Medulla oblongata (tissue), 1 donor: ENCODE data around the gene UNKL.
"Not testable (repeated sequence)": the region's sequence is repeated elsewhere in the genome, so short reads cannot be mapped to it uniquely, and the experiment has no call there.

Experiments used
- DNase-seq: peaks from one replicate; pipeline ENCODE4 v3.0.0-alpha.2; 2015; ENCODE audit errors: extremely low spot score

The UNKL gene

DNA sequence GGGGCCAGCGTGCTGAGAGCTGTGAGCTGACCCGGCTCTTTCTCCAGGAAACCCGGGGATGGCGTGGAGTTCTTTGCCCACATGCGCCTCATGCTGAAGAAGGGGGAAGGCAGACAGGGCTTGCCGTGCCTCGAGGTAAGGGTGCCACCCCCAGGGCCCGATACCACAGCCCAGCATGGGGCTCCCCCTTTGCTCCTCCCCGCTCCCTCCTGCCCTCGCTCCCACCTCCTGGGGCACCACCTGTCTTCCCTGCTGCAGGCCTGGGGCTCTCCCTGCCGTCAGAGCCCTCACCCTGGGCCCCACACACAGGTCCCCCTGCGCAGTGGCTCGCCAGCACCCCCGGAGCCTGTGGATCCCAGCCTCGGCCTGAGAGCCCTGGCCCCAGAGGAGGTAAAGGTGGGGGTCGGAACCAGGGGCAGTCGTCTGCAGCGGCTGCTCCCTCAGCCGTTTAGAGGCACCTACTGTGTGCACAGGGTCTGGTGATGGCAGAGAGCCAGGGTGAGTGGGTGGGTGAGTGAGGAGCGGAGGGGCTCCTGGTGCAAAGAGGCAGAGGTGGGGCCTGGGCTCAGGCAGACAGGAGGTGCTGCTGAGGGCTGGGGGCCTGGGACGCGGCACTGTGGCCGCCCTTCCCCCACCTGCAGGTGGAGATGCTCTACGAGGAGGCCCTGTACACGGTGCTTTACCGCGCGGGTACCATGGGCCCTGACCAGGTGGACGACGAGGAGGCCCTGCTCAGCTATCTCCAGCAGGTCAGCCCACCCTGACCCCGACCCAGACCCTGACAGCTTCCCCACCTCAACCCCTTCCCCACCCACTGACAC is 75.4 kb downstream of the UNKL start:
- no peak for DNase-seq

DNA sequence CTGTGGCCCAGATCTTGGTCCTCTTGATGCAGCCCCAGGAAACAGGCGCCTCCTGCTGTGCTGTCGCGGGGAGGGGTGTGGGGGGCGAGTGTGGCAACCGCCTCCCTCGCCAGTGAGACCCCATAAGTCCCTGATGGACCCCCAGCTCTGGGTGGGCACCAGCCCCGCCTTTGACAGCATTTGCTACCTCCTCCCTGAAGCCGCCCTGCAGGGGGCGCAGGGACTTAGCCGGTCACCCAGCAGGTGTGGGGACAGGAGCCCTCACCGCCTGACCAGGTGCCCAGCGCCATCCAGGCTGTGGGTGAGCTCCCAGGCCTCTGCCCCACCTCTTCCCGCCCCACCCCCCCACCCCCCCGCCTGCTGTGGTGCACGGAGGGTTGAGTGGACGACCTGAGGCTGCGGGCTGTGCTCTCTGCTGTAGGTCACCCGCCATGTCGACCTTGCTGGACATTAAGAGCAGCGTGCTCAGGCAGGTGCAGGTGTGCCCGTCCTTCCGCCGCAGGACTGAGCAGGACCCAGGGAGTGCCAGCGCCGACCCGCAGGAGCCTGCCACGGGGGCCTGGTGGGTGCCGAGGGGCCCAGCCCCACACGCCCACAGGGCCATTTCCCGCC is 76.3 kb downstream of the UNKL start:
- DNase-seq = no peak

DNA sequence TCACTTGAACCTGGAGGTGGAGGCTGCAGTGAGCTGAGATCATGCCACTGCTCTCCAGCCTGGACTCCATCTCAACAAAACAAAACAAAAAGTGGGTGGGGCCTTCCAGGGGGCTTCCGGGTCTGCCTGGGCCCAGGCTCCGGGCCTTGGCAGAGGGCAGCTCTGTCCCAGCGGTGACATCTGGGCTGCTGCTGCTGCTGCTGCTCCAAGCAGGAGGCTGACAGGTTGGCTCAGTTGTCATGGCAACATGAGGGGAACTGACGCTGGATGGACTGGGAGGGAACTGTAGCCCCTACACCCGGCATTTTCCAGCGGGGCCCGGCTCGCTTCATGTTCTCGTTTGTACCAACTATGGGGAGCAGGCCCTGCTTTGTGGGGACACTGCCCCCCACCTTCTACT is 77.0 kb downstream of the UNKL start:
- DNase-seq = no peak

DNA sequence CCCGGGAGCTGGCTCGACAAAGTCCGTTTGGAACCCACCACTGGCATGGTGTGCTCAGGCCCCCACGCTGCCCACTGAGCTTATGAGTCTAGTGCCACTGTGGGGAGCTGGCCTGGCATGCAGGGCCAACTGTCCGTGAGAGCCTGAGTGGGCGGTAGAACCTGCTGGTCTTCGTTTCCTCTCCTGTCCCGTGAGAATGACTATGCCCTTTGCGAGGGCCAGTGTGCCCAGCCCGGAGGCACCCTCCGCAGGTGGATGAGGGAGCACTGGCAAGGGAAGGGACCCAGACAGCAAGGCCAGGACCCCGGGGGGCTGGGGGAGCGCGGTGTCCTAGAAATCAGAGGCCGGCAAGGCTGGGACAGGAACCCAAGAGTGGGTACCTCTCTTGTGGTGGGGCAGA is 77.9 kb downstream of the UNKL start:
- no peak for DNase-seq

DNA sequence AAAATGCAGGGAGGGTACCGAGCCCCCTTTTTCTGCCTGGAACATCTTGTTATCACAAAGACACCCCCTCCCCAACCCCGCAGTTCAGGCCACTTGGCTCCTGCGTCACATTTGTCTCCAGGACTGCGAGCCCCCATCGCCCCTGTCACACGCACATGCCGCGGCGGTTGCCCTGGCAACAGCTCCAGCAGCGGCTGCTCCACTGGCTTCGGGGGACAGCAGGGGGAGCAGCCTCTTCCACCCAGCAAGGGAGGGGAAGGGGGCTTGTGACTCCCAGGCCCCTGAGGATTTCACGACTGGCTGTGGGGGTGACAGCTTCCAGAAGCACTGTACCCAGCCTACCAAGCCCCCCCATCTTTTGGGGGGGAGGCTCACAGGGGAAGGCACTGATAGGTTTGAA is 78.5 kb downstream of the UNKL start:
- DNase-seq = no peak

DNA sequence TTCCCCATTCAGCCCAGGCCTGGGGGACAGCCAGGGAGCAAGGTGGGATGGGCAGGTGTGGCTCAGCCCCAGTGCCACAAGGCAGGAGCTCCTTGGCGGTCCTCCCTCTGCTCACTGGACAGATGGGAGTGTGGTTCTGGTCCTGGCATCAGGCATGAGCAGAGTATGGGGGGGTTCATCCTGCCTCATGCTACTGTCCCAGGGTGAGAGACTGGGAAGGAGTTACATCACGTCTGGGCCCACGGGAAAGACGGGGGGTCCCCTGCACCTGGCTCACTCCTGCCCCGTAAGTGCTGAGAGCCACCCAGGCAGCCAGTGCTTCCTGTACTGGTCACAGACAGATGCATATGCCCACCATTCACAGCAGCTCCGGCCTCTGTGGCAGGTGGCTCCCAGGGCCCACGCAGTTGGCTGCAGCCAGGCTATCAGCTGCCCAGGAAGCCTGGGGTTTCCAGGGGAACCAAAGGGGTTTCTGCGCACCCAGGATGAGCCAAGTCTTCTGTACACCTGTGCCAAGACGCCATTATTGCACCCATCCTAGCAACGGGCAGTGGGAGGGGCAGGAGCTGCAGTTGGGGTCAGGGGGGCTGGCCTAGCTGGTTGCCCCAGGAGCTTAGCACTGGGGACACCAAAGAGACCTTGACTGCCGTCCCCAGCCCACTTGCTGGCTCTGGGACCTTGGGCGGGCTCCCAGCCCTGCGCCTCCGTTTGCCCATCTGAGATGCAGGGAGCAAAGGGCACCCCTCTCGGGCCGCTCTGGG is 79.1 kb downstream of the UNKL start:
- peak; percentile 30 for DNase-seq

DNA sequence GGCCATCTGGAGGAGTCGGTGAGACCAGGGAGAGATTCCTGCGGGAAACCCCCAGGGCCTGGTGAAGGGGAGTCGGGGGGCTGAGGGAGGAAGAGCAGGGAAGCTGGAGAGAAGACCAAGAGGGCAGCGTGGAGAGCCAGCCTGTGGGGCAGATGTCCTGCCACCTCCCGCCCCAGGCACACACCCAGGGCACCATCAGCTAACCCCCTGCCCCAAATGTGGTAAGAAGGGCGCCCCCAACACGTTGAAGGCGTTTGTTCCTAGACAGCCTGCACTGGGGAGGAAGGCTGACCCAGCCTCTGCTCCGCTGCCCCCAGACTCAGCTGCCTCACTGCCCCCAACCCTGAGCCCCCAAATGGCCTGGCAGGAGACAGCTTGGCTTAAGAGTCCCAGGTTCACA is 79.8 kb downstream of the UNKL start:
- no peak for DNase-seq

DNA sequence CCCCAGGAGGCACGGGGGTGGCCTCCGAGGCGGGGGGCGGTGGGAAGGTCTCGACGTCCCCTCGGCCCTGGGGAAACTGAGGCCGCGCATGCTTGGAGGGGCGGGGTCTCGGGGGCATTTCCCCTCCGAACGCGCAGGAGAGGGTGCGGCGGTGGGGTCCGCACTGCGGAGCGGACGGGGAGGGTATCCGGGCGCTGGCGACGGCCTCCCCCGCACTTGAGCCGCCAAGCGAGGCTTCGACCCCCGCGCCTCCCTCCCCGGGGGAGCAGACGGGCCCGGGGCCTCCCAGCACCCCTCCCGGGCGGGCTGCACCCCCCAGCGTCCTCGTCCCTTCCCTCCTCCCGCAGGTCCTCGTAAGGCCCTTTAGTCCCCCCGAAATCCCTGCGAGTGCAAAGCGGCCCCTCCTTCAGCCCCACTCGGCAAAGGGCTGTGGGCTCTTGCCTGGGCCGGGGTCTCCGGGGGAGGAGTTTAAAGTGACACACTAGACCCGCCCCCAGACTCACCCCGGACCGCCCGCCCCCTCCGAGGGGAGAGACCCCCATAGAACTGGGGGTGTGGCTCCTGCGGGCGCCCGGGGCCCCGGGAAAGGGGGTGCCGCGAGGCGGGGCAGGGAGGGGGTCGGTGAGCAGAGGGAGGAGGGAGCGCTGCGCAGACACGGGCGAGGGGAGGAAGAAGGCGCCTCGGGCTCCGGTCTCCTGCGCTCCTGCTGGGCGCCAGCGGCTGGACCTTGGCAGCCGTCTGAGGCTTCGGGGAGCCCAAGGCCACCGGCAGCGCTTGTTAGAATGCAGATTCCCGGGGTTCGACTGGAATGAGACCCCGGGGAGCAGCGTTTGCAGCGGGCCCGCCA is 80.4 kb downstream of the UNKL start:
- DNase-seq = no peak

DNA sequence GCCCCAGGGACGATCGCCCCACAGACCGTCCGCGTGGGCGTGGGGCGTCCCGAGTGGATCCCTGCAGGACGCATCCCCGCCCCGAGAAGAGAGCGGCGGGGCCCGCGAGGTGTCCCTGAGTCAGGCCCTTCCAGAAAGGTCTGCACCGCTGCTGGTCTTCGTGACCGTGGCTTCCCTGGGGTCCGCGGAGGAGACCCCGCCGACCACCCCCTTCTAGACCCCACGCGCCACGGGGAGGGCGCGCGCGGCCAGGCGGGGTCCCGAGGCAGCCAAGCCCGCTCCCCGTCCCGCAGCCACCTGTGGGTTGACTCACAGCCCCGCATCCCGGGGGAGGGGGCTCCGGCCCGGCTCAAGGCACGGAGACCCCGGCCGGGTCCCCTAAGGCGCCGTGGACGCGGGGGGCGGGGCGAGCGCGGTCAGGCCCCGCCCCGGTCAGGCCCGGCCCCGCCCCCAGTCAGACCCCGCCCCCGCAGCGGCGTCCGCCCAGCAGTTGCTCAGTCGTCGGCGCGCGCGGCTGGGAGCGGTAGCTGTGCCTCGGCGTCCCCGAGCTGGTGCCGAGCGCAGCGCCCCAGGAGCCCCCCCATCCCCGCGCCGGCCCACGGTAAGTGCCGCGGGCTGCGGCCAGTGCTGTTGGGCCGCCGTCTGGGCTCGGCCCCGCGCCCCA is 81.2 kb downstream of the UNKL start, which contains the start of gene BAIAP3:
Gene BAIAP3, plus strand, starts transcription at position 497 of the 664 bp plus-strand sequence. CDS start 4,905 bp downstream, outside the sequence.
- DNase-seq = no peak

DNA sequence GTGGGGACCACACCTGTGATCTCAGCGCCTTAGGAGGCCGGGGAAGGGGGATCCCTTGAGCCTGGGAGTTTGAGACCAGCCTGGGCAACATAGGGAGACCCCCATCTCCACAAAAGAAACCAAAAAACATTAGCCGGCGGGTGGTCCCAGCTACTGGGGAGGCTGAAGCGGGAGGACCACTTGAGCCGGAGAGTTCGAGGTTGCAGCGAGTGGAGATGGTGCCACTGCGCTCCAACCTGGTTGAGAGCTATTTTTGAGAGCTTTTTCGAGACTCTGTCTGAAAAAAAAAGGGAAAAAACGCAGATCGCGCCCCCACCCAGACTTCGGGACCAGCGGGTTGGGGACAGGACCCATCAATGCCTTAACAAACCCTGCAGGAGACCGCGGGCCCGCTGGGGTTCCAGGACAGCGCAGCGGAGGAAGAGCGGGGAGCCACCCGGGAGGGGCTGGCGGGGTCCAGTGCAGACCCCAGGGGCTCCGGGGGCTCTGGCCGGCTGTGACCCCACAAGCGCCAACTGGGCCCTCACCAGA is 81.8 kb downstream of the UNKL start:
- DNase-seq = no peak

DNA sequence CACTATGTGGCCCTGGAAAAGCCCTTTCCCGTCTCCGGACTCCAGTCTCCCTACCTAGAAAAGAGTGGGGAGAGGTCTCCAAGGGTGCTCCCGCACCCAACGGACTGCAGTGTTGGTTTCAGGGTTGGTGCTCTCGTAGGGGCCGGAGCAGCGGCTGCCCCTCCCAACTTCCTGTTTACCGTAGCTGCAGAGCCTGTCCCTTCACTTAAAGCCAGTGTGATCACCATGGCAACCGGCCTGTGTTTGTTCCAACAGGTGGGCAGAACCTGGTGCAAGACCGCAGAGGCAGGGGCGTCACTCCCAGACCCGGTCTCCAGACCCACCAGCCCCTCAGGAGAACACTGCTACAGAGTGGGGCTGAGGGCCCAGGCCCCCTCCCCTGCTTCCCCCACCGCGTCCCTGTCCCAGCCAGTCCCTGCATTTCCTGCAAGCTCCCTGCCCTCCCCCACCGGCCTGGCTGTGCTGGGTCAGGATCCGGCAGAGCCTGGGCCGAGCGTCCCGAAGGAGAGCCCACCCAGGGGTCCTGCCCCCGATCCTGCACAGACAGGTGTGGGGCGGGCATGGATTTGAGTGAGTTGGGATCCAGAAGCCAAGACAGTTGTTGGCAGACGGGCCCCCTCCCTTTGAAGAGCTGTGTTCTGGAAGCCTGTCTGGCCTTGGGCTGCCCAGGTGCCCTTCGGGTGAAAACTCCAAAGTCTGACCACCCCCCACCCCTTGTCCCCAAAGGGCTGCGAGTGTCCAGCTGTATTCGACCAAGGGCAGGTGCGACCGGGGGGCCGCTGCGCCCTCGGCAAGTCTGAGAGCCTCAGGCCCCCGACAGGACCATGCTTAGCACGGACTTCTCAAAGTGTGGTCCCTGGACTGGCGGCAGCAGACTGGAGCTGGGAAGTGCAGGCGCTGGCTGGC is 82.5 kb downstream of the UNKL start:
- no peak for DNase-seq

DNA sequence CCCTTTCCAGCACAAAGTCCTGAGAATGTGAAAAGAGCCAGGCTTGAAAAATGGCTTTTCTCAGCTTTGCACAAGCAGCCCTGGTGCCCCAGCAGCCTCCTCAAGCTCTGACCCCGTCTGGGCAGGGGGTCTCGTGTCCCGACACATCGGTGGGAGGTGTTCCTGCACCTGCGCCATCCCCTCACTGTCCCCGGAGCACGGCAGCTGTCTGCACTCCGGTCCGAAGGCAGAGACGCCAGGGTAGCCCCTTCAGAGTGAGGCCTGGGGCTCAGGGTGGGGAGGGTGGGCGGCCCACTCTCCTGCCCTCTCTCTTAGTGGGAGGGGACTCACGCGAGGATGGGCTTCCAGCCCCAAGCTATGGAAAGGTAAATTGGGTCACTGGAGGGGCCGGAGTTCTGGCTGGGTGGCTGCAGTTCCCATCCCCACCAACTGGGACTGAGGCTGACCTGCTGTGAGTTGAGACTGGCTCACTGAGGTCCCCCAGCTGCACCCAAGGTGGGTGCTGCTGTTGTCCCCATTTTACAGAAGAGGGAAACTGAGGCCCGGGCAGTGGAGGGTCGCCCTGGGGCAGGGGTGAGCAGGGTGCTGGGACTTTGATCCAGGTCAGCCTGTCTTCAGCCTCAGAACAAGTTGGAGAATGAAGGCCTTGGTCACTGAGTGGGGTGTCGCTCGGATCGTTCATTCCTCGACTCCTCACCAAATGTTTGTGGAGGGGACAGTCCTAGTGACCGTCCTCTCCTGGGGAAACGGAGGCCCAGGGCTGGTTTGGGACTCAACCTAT is 83.4 kb downstream of the UNKL start:
- no peak for DNase-seq

DNA sequence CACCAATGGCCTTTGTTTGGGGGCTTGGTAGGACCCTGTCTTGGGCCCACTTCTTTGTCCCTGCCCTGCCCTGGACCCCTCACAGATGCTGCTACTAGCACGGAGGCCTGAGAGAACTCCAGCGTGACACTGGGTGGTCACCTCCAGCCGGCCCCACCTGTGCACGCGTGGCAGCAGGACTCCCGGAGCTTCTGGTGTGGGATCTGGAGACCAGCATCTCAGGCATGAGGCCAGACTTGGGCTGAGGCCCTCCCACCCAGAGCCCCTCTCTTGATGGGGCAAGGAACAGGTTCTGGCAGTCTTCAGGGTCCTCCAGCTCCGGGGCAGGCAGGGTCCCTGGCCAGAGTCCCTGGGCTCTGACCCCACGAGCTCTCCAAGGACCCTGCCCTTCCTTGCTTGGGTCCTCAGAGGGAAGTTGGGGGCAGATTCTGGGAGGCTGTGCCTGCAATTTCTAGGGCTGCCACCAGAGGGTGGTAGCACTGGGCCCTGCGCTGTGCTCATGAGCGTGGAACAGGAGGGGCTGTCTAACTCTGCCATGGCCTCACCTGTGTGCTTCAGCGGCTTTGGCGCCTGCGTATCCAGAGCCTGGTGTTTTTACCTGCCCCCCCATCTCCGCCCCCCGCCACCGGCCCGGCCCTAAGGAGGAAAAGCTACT is 84.1 kb downstream of the UNKL start:
- DNase-seq = no peak

DNA sequence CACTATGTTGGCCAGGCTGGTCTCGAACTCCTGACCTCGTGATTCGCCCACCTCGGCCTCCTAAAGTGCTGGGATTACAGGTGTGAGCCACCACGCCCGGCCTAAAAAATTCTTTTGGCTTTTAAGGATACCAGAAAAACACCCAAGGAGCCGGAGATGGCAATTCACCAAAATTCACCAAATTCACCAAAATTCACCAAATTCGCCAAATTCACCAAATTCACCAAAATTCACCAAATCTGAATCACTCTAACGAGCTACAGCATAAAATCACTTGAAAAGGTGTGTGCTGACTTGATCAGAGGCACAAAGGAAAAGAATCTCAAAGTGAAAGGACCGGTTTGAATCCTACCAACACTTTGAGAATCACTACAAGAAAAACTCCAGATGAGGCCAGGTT is 85.5 kb downstream of the UNKL start:
- not testable (repeated sequence) for DNase-seq

DNA sequence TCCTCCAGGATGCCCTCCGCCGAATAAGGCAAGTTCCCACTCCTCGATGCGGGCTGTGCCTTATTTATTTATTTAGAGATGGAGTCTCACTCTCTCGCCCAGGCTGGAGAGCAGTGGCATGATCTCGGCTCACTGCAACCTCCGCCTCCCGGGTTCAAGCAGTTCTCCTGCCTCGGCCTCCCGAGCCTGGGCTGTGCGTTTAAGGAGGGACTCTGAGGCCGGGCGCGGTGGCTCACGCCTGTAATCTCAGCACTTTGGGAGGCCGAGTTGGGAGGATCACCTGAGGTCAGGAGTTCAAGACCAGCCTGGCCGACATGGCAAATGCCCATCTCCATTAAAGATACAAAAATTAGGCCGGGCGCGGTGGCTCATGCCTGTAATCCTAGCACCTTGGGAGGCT is 86.4 kb downstream of the UNKL start:
- not testable (repeated sequence) for DNase-seq

DNA sequence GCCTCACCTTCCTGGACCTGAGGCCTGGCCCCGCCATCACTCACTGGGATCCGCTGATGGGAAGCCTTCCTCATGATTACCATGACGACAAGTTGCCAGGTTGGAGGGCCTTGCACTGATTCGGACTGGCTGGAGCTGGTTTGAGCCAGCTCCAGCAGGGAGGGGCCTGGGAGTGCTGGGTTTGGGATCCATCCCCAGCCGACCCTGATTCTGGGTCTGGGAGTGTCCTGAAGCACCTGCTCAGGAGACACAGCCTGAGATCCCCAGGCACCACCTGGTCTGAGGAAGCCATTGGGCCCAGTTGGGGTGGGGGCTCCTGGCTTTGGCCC is 86.9 kb downstream of the UNKL start:
- no peak for DNase-seq

DNA sequence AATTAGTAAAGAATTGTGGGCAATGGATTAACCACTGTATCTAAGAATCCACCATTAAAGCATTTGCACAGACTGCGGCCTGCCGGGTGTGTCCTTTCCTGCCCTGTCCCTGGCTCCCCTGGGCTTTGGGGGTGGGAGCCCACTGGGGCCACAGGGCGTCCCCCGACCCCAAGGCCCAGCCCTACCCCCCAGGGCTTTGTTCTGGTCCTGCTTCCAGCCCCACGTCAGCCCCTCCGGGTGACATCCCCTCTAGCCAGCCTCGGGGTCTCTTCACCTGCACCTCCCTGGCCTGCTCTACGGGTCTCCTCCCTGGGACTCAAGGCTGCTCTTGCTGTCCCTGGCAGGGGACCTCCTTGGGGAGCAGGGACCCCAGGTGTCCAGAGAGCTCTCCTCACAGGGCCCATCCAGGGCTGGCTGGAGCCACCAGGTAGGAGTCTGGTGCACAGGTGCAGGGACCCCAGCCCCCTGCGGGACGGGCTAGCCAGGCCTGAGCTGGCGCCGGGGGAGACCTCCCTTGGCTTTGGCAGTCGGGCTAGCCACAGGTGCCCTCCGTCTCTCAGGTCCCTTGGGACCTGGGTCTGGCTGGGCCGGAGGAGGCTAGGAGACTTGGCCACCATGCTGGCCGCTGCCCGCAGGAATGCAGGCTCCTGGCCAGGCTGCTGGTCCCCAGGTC is 87.4 kb downstream of the UNKL start:
- DNase-seq = no peak

DNA sequence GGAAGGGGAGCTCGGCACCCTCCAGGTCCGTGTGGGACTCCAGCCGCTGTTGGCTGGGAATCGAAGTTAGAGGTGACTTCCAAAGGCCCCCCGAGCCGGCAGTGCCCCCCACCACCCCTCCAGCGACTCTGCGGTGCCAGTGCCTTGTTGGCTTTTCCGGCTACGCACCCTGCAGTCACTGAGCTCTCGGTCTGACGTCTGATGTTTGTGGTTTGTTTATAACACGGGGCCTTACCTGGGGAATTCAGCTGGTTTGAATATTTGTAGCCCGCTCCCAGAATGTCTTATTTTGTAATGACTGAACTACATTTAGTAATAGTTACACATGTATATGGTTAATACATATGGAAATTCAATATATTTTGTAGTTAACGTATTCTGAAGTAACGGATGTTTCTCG is 88.1 kb downstream of the UNKL start:
- no peak for DNase-seq
